Esophagus muscularis mucosa (tissue), 3 donors: ENCODE data around the gene TMEM218.
"Not testable (repeated sequence)": the region's sequence is repeated elsewhere in the genome, so short reads cannot be mapped to it uniquely, and the experiment has no call there.

Experiments used
- CTCF ChIP-seq, 3 experiments: fragments of 200-600 bp in 2 of 3; fragments of 450-650 bp in 1 of 3; sonication (generic) in 2 of 3; IDR thresholded peaks; one replicate each; pipeline ENCODE4 v1.5.1; 2017 to 2019; ENCODE audit warnings: antibody characterized with exemption in 3 of 3, mild to moderate bottlenecking in 2 of 3, moderate library complexity in 1 of 3
- POLR2A ChIP-seq: fragments of 450-650 bp; IDR thresholded peaks from one replicate; pipeline ENCODE4 v1.6.1; 2017; ENCODE audit warnings: antibody characterized with exemption, moderate library complexity, mild to moderate bottlenecking, low read depth

GRCh38 chr11:125090151-125090550, 21.3 kb downstream of the TMEM218 start:
- not testable (repeated sequence) for TF ChIP-seq CTCF (IDR thresholded peaks at IDR 0.05); POLR2A
